NCI-H146 (cell line): Measurements from ENCODE around the gene ECI1.

ENCODE experiments used
- DNase-seq: peaks from one replicate; lab custom pipeline; 2025; lab: John Stamatoyannopoulos, UW

Gene ECI1

GRCh38 chr16:2233046-2233775 lies 18.2 kb downstream of the ECI1 start:
- no peak for DNase-seq

GRCh38 chr16:2232094-2232990 lies 19.0 kb downstream of the ECI1 start:
- DNase-seq = no peak

- DNase-seq = no peak
Observed at GRCh38 chr16:2231016-2231931, 20.1 kb downstream of the ECI1 start.

- DNase-seq = no peak
Observed at GRCh38 chr16:2230376-2230775, 21.0 kb downstream of the ECI1 start.

DNA sequence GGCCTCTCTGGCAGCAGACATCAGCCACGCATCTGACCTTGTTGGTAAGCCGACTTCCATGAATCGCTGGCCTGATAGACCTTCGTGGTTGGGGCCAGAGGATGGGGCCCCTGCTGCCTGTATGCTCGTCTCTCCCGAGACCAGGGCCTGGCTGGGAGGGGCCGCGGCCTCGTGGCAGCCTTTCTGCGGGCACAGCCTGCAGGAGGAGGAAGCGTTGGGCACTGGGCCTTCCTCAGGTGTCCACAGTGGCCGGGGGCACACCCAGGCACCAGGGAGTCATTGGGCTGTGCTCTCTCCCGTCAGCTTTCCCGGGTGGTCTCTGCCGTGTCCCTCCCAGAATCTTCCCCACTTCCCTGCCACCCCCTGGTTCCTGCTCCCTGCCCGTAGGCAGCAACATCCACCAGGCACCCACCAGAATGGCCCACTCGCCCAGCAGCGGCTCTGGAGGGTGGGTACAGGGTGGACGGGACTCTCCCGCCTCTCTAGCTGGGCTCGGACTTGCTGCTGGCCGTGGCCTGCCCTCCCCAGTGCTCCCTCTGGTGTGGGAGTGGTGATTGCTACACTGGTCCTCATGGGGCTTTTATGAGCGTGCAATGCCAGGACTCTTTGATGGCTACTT lies 21.6 kb downstream of the ECI1 start:
- no peak for DNase-seq

GRCh38 chr16:2229091-2229490 lies 22.3 kb downstream of the ECI1 start:
- no peak for DNase-seq

DNA sequence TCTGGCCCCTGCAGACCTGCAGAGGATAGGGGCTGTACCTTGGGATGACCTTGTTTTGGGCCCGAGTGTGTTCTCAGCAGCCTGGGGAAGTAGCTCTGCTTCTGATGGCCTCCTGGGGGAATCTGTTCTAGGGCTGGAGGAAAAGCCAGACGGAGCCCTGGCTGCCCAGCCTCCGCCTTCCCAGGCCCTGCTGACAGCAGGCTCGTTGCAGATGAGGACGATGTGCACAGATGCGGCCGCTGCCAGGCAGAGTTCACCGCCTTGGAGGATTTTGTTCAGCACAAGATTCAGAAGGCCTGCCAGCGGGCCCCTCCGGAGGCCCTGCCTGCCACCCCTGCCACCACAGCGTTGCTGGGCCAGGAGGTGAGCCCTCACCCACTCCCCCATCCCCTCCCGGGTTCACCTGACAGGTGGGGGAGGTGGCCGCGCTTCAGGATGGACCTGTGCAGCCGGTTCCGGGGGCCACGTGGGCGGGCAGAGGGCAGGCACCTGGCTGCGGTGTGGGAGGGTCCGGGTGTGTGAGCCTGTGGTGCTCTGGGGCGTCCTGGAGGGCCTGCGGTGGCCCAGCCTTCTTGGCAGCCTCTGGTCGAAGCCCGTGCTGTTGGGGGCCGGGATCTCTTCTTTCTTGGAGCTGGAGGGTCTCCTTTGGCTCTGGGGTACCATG lies 23.1 kb downstream of the ECI1 start:
- no peak for DNase-seq

DNA sequence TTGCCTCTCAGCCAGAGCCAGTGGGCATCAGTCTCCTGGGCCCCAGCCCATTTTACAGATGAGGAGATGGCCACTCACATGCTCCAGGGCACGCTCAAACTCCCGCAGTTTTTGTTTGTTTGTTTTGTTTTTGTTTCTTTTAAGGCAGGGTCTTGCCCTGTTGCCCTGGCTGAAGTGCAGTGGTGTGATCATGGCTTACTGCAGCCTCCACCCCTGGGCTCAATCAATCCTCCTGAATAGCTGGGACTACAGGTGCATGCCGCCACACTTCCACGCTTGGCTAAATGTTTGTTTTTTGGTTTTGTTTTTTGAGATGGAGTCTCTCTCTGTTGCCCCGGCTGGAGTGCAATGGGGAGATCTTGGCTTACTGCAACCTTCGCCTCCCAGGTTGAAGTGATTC lies 24.5 kb downstream of the ECI1 start:
- no peak for DNase-seq

DNA sequence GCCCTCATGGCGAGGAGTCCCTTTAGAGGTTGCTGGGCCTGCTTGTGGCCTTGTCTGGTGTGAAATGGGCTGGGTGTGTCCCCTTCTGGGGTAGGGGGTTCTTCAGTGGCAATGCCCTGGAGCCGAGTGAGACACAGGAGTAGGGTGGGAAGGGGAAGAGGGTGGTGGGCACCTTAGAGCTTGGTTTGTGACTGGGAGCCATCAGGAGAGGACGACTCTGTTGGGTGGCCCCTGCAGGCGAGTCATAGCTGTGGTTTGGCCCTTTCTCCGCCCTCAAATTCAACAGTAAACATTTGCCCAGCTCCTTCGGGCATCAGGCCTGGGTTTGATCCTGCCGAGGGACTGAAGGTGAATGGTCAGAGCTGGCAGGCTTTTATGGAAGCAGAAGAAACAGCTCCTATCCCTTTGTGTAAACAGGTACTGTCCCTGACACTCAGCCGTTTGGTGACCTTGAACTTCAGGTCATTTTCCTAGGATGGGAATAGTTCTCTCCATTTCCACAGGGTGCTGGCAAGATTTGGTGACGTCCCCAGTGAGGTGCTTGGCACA lies 25.1 kb downstream of the ECI1 start:
- no peak for DNase-seq

DNA sequence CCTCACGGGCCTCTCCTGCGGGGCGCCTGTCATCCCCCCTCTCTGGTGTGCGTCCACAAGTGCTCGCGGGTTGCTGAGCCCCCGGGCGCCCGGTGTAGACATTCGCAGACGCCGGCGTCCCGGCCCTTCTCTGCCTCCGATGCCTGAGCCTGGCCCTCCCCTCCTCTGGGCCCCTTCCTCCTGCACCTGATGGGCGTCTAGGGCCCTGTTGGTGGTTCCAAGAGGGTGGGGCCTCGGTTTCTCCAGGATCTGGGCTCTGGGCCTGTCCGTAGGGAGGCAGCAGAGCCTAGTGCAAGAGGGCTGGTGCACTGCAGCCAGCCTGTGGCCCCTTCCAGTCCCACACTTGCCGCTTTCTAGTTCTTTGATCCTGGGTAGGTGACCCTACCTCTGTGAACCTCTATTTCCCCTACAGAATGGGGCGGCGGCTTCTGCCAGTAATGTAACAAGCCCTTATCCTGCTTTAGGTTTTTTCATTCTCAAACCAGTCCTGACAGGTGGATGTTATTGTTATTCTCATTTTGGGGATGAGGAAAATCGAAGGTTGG lies 27.4 kb downstream of the ECI1 start:
- DNase-seq = peak; percentile 72

DNA sequence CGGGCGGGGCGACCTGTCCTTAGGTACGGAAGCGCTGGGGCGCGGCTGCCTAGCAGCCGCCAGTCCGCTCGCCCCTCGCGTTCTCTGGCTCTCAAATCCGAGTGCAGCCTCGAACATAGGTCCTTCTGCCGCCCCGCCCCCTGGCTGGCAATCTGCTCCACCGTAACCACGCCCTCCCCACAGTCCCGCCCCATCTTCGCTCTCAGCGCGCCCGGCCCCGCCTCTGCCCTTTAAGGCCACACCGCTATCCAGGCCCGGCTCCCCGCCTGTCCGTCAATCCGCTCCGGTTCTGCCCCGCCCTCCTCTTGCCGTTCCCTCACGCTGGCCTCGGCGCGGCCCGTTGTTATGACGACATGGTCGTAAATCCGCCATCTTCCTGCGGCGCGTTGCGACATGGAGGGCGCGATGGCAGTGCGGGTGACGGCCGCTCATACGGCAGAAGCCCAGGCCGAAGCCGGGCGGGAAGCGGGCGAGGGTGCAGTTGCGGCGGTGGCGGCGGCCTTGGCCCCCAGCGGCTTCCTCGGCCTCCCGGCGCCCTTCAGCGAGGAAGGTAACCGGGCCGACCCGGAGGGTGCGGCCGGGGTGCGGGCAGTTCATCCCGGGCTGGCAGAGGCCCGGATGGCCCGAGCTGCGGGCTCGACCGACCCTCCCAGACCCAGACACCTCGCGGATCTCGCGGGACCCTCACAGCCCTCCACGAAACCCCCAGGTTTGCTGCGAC lies 28.0 kb downstream of the ECI1 start, which contains the start of gene E4F1:
E4F1 (plus strand) TSS at position 371 of the 721 bp plus-strand sequence; CDS start at position 394, 23 bp downstream.
- peak; percentile 100 for DNase-seq

- DNase-seq = no peak
Observed at GRCh38 chr16:2216330-2216729, 35.1 kb downstream of the ECI1 start.

DNA sequence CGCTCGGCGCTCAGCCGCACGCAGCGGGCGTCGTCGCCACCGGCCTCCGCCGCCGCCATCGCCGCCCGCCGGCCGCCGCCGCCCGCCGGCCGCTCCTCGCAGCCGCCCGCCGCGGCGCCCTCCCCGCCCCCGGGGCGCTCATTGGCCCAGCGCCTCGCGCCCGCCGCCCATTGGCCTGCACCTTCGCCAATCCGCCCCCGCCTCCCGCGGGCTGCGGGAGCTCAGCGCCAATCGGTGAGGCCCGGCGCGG lies 36.7 kb downstream of the ECI1 start, which contains the start of gene PGP:
PGP (minus strand) TSS at position 122 of the 250 bp plus-strand sequence; CDS start at position 59, 63 bp downstream.
- no peak for DNase-seq

- DNase-seq = peak; percentile 69
Observed at GRCh38 chr16:2213817-2214718, 37.3 kb downstream of the ECI1 start.

GRCh38 chr16:2212362-2213324 lies 38.7 kb downstream of the ECI1 start:
- no peak for DNase-seq

GRCh38 chr16:2211923-2212347 lies 39.5 kb downstream of the ECI1 start:
- DNase-seq = no peak
